Sigmoid colon (tissue), 4 donors: ENCODE data around the gene MYRF.

Experiments used
- EP300 ChIP-seq, 4 donors: sonication (generic); formaldehyde crosslinking; IDR thresholded peaks; one replicate each; pipeline ENCODE4 v1.6.1; 2017; ENCODE audit warnings: antibody characterized with exemption in 4 of 4
- POLR2AphosphoS5 ChIP-seq, 4 donors: sonication (generic); formaldehyde crosslinking; IDR thresholded peaks; one replicate each; pipeline ENCODE4 v1.6.1; 2017; ENCODE audit warnings: antibody characterized with exemption in 4 of 4

- no peak for TF ChIP-seq POLR2AphosphoS5 (IDR thresholded peaks at IDR 0.05)
- TF ChIP-seq EP300 (IDR thresholded peaks at IDR 0.05), result no peak
Measured at GRCh38 chr11:61834278-61835048, 82.0 kb downstream of the MYRF start.
